HepG2 (cell line): ENCODE measurements around the gene HLA-DQB2. TPM values are rescaled to one million over a fixed set of nuclear protein-coding genes. Genes with fewer than 3 reads are reported as not detected.

Experiments
- ATAC-seq: fragments of 200-7000 bp; cut with Tn5 transposase; 3 replicates; pipeline ENCODE4 v1.9.1; 2020; ENCODE audit warnings: mild to moderate bottlenecking, moderate library complexity
- BruUV-seq: library from RNA; stranded (reverse); fragments of 400-500 nt; replicated peaks from 2 replicates; lab custom pipeline; 2021; lab: Mats Ljungman, UMichigan
- CTCF ChIA-PET: fragments of 300-600 bp; formaldehyde crosslinking; extraction: SDS; loops from one replicate; lab custom pipeline; 2021; ENCODE audit warnings: low total read pairs, inconsistent platforms, low intra/inter-chr PET ratio; lab: Yijun Ruan, JAX
- POLR2A ChIA-PET: fragments of 350-600 bp; sonication (Branson Sonifier 250); formaldehyde crosslinking; loops from one replicate; lab custom pipeline; 2020; ENCODE audit warnings: antibody characterized with exemption, inconsistent platforms; lab: Yijun Ruan, JAX
- DNase-seq: peaks from one replicate; pipeline ENCODE4 v3.0.0-alpha.2; 2015; ENCODE audit warnings: low spot score
- FAIRE-seq: peaks from 3 replicates; lab custom pipeline; 2011; peaks lifted over from hg19 to GRCh38; lab: Jason Lieb, UNC
- H2AFZ ChIP-seq: one replicate; pipeline ENCODE4 v1.6.1; 2011; ENCODE audit warnings: low read length, inconsistent platforms
- H3K27ac ChIP-seq: fragments of 300-600 bp; 3 replicates; pipeline ENCODE4 v1.8.0; 2011; ENCODE audit warnings: mixed run types, mild to moderate bottlenecking, mixed read lengths, low read length, inconsistent platforms; ENCODE audit not compliant: insufficient read depth; ENCODE audit errors: extremely low read length
- H3K27me3 ChIP-seq, 2 experiments: fragments of 200-600 bp in 1 of 2; 2 replicates in 1 of 2; 3 replicates in 1 of 2; pipeline versions ENCODE4 v1.6.0 to v1.8.0; 2011; ENCODE audit warnings: low read length in 2 of 2, mild to moderate bottlenecking in 2 of 2, moderate library complexity in 2 of 2, inconsistent platforms in 1 of 2; ENCODE audit not compliant: insufficient read depth in 2 of 2, control insufficient read depth in 1 of 2
- H3K36me3 ChIP-seq, 2 experiments: fragments of 200-600 bp in 1 of 2; replicated peaks in 1 of 2; 2 replicates in 1 of 2; 3 replicates in 1 of 2; pipeline versions ENCODE4 v1.5.1 to v1.8.0; 2011; ENCODE audit warnings: low read length in 2 of 2, inconsistent platforms in 1 of 2; ENCODE audit not compliant: insufficient read depth in 2 of 2, control insufficient read depth in 1 of 2
- H3K4me1 ChIP-seq: 2 replicates; pipeline ENCODE4 v1.5.1; 2012; ENCODE audit warnings: low read length, inconsistent platforms; ENCODE audit not compliant: insufficient read depth
- H3K4me2 ChIP-seq: 2 replicates; pipeline ENCODE4 v1.6.0; 2011; ENCODE audit warnings: low read depth, low read length, inconsistent platforms
- H3K4me3 ChIP-seq, 3 experiments: fragments of 200-600 bp in 1 of 3; sonication (generic), shearing (Covaris generic) in 1 of 3; replicated peaks in 1 of 3; 2 replicates each; pipeline ENCODE4 v1.5.1; 2011 to 2016; ENCODE audit warnings: low read length in 3 of 3, inconsistent platforms in 2 of 3, low read depth in 2 of 3, mild to moderate bottlenecking in 2 of 3, control low read depth in 1 of 3, mixed read lengths in 1 of 3; ENCODE audit not compliant: insufficient read depth in 1 of 3
- H3K79me2 ChIP-seq: one replicate; pipeline ENCODE4 v1.6.1; 2011; ENCODE audit warnings: low read length, inconsistent platforms; ENCODE audit not compliant: insufficient read depth
- H3K9ac ChIP-seq: 2 replicates; pipeline ENCODE4 v1.6.0; 2011; ENCODE audit warnings: mild to moderate bottlenecking, low read depth, low read length, inconsistent platforms; ENCODE audit not compliant: insufficient read depth
- H3K9me3 ChIP-seq: 2 replicates; pipeline ENCODE4 v1.5.1; 2012; ENCODE audit warnings: mild to moderate bottlenecking, low read length
- H4K20me1 ChIP-seq: 2 replicates; pipeline ENCODE4 v1.6.0; 2011; ENCODE audit warnings: inconsistent platforms, mild to moderate bottlenecking, low read length, moderate library complexity; ENCODE audit not compliant: insufficient read depth
- BORCS8-MEF2B ChIP-seq: sonication (generic); formaldehyde crosslinking; IDR thresholded peaks from 2 replicates; pipeline ENCODE4 v1.8.0; 2022; ENCODE audit warnings: mild to moderate bottlenecking, missing genetic modification reagents
- CREB3 ChIP-seq: sonication (generic); formaldehyde crosslinking; IDR thresholded peaks from 2 replicates; pipeline ENCODE4 v1.5.0; 2020; ENCODE audit warnings: missing genetic modification reagents
- KLF13 ChIP-seq: sonication (generic); formaldehyde crosslinking; IDR thresholded peaks from 2 replicates; pipeline ENCODE4 v1.4.0; 2020; ENCODE audit warnings: mild to moderate bottlenecking, missing genetic modification reagents
- NCOA5 ChIP-seq: sonication (generic); formaldehyde crosslinking; IDR thresholded peaks from 2 replicates; pipeline ENCODE4 v1.4.0; 2020; ENCODE audit warnings: missing genetic modification reagents
- PRPF4 ChIP-seq: fragments of 200-400 bp; formaldehyde crosslinking; IDR thresholded peaks from 2 replicates; pipeline ENCODE4 v1.6.1; 2016; ENCODE audit warnings: low read length, low read depth; ENCODE audit not compliant: poor library complexity, severe bottlenecking
- RFXAP ChIP-seq: sonication (generic); formaldehyde crosslinking; IDR thresholded peaks from 2 replicates; pipeline ENCODE4 v1.4.0; 2020; ENCODE audit warnings: missing genetic modification reagents, borderline replicate concordance
- ZMYM4 ChIP-seq: sonication (generic); formaldehyde crosslinking; IDR thresholded peaks from 2 replicates; pipeline ENCODE4 v1.8.1; 2023; ENCODE audit warnings: mild to moderate bottlenecking, missing genetic modification reagents
- ZNF558 ChIP-seq: sonication (generic); formaldehyde crosslinking; IDR thresholded peaks from 2 replicates; pipeline ENCODE4 v1.9.0; 2022; ENCODE audit warnings: mild to moderate bottlenecking, missing genetic modification reagents, borderline replicate concordance
- in situ Hi-C: cut with HindIII; loops from 2 replicates; pipeline ENCODE4 v1.10.0; 2017; ENCODE audit warnings: low pct_unique_long_range_greater_than_20kb; ENCODE audit not compliant: extremely low pct_ligation_motif_present
- intact Hi-C: fragments of 100-400 bp; cut with micrococcal nuclease; formaldehyde crosslinking; loops from one replicate; pipeline ENCODE4 v1.10.0; 2022; ENCODE audit not compliant: unreplicated experiment
- microRNA-seq: library from miRNA; unstranded; fragments of <30 nt; microRNA quantifications from one replicate; pipeline ENCODE4, GENCODE V29; 2020
- polyA plus RNA-seq, 8 experiments: library from polyadenylated mRNA; depleted of rRNA in 3 of 8; stranded (reverse) in 7 of 8; unstranded in 1 of 8; fragments of >200 nt; fragmentation: Illumina TruSeq in 4 of 8; extraction: Trizol in 4 of 8; gene quantifications; 2 replicates each; pipeline versions ENCODE4 v1.2.1 to v1.2.3, GENCODE V29; 2011 to 2016; ENCODE audit warnings: low read depth in 4 of 8, missing spikeins in 1 of 8, mixed read lengths in 1 of 8; ENCODE audit not compliant: insufficient read depth in 1 of 8
- small RNA-seq, 3 experiments: library from RNA; depleted of rRNA; stranded (forward); fragments of <200 nt; gene quantifications; one replicate each; pipeline ENCODE3, GENCODE V24; 2012; ENCODE audit warnings: low read depth in 2 of 3, low replicate concordance in 1 of 3; ENCODE audit not compliant: insufficient read length in 3 of 3, insufficient read depth in 2 of 3
- total RNA-seq, 5 experiments: library from RNA; depleted of rRNA; stranded (reverse); fragments of >200 nt; fragmentation: Illumina TruSeq; extraction: Trizol; gene quantifications; 2 replicates each; pipeline ENCODE4 v1.2.3, GENCODE V29; 2016; ENCODE audit warnings: low read depth in 1 of 5
- TF ChIP-seq, protein P1 (sequence below): sonication (generic); formaldehyde crosslinking; IDR thresholded peaks from 2 replicates; pipeline ENCODE4 v1.4.0; 2020; ENCODE audit warnings: missing genetic modification reagents, mild to moderate bottlenecking, borderline replicate concordance

The HLA-DQB2 gene
- total and polyA plus RNA-seq, 2 of the 13 experiments (the other 11 are each of a cell fraction or from before 2014, with no cell fraction given): not detected

DNA sequence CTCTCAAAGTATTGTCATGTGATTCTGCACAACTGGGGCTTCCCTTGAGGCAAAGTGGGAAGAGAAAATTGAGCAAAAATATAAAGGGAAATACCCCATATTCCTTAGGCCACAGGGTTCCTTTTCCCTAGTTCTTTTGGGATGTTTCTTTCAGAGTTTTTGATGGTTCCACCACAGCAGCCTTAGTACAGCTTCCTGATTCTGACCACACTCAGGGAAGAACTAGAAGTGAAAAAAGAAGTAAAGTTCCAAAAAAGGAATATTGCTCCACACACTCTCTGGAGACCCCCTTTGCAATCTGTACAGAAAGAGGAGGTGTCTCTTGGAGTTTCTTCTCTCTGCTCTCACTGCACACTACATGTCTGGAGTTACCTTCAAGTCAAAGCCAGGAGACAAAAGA, 50.1 kb downstream of the HLA-DQB2 start (continued):
- no peak for TF ChIP-seq BORCS8-MEF2B (CRISPR knock-in tag)

DNA sequence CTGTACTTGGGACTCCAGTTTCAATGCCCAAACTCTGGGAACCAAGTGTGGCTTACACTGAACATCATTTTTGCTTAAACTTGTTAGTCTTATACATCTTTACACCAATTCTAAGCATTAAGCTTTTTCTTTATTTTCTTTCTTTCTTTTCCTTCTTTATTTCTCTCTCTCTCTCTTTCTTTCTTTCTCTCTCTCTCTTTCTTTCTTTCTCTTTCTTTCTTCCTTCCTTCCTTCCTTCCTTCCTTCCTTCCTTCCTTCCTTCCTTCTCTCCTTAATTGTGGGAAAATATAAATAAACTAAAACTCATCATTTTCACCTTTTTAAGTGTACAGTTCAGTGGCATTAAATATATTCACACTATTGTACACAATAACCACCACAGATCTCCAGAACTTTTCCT, 53.7 kb downstream of the HLA-DQB2 start:
- H3K9me3 ChIP-seq: no peaks in the 10 kb centered on the region
- no peak overlapping the region for H3K27ac ChIP-seq
- H3K36me3 ChIP-seq: no peaks in the 10 kb centered on the region
- H4K20me1 ChIP-seq: no peaks in the 10 kb centered on the region
- peaks cover 0 to 19% of the 10 kb centered on the region in 2 experiments; a peak in 1 of 5 replicates for H3K27me3 ChIP-seq
- H3K79me2 ChIP-seq: no peaks in the 10 kb centered on the region
- ChIA-PET POLR2A (no interaction called here), CTCF (no interaction called here)
- ATAC-seq (no peak), FAIRE-seq (no peak), DNase-seq (no peak)
- intact Hi-C loops: no loop called here
- TF ChIP-seq ZMYM4 (CRISPR knock-in tag): no peak
- no peak for TF ChIP-seq RFXAP (CRISPR knock-in tag)
- no peak for TF ChIP-seq PRPF4
- TF ChIP-seq, protein P1, sequence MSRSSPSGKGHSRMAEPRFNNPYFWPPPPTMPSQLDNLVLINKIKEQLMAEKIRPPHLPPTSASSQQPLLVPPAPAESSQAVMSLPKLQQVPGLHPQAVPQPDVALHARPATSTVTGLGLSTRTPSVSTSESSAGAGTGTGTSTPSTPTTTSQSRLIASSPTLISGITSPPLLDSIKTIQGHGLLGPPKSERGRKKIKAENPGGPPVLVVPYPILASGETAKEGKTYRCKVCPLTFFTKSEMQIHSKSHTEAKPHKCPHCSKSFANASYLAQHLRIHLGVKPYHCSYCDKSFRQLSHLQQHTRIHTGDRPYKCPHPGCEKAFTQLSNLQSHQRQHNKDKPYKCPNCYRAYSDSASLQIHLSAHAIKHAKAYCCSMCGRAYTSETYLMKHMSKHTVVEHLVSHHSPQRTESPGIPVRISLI: no peak
- no peak for TF ChIP-seq NCOA5 (CRISPR knock-in tag)
- no peak for TF ChIP-seq CREB3 (CRISPR knock-in tag)
- TF ChIP-seq KLF13 (CRISPR knock-in tag): no peak
- no peak for TF ChIP-seq ZNF558 (CRISPR knock-in tag)
- no peak overlapping the region for H2AFZ ChIP-seq
- no peaks in the 10 kb centered on the region for H3K4me1 ChIP-seq
- no peak overlapping the region for H3K4me3 ChIP-seq
- H3K9ac ChIP-seq: no peak overlapping the region
- no TSS peak for BruUV-seq
- H3K4me2 ChIP-seq: no peak overlapping the region
- in situ Hi-C loops: no loop called here

Small RNA genes within 50 kb of the gene (microRNA-seq; reads per million reads assigned to microRNA genes)
- gene MIR3135B: not detected

Small RNA genes within 50 kb of the gene (small RNA-seq; reads per million reads assigned to genes)
- 0 reads per million in 3 experiments for gene MIR3135B

Other genes with a start within 250 kb of the HLA-DQB2 start
- gene HLA-DRB5, start 233.2 kb downstream of the HLA-DQB2 start, total RNA-seq (2016; rRNA removed; fragmentation: Illumina TruSeq; extraction: Trizol): not detected in 2 replicates
- not detected in 2 replicates for gene HLA-DRB5, start 233.2 kb downstream of the HLA-DQB2 start, polyA plus RNA-seq (2011; rRNA removed)
- gene HLA-DRB1, start 173.7 kb downstream of the HLA-DQB2 start, total RNA-seq (2016; rRNA removed; fragmentation: Illumina TruSeq; extraction: Trizol): 0.09 TPM in 1 of 2 replicates, not detected in the other
- gene HLA-DRB1, start 173.7 kb downstream of the HLA-DQB2 start, polyA plus RNA-seq (2011; rRNA removed): not detected in 2 replicates
- gene HLA-DQA1, start 126.1 kb downstream of the HLA-DQB2 start, total RNA-seq (2016; rRNA removed; fragmentation: Illumina TruSeq; extraction: Trizol): not detected in 2 replicates
- gene HLA-DQA1, start 126.1 kb downstream of the HLA-DQB2 start, polyA plus RNA-seq (2011; rRNA removed): not detected in 2 replicates
- gene HLA-DQB1, start 96.9 kb downstream of the HLA-DQB2 start, total RNA-seq (2016; rRNA removed; fragmentation: Illumina TruSeq; extraction: Trizol): not detected in 2 replicates
- gene HLA-DQB1, start 96.9 kb downstream of the HLA-DQB2 start, polyA plus RNA-seq (2011; rRNA removed): not detected in 2 replicates
- not detected in 2 replicates for gene HLA-DQA2, start 22.1 kb downstream of the HLA-DQB2 start, total RNA-seq (2016; rRNA removed; fragmentation: Illumina TruSeq; extraction: Trizol)
- gene HLA-DQA2, start 22.1 kb downstream of the HLA-DQB2 start, polyA plus RNA-seq (2011; rRNA removed): not detected in 2 replicates
- gene HLA-DOB, start 53.5 kb upstream of the HLA-DQB2 start, total RNA-seq (2016; rRNA removed; fragmentation: Illumina TruSeq; extraction: Trizol): not detected in 2 replicates
- gene HLA-DOB, start 53.5 kb upstream of the HLA-DQB2 start, polyA plus RNA-seq (2011; rRNA removed): 0.09 TPM in 1 of 2 replicates, not detected in the other
- gene TAP2, start 75.2 kb upstream of the HLA-DQB2 start, total RNA-seq (2016; rRNA removed; fragmentation: Illumina TruSeq; extraction: Trizol): 9.8 and 17.6 TPM in 2 replicates
- 10.3 and 16.2 TPM in 2 replicates for gene TAP2, start 75.2 kb upstream of the HLA-DQB2 start, polyA plus RNA-seq (2011; rRNA removed)
- gene PSMB8, start 80.5 kb upstream of the HLA-DQB2 start, total RNA-seq (2016; rRNA removed; fragmentation: Illumina TruSeq; extraction: Trizol): 64.7 and 74.9 TPM in 2 replicates
- gene PSMB8, start 80.5 kb upstream of the HLA-DQB2 start, polyA plus RNA-seq (2011; rRNA removed): 30.7 and 41.2 TPM in 2 replicates
- 23.0 and 52.2 TPM in 2 replicates for gene TAP1, start 90.2 kb upstream of the HLA-DQB2 start, total RNA-seq (2016; rRNA removed; fragmentation: Illumina TruSeq; extraction: Trizol)
- gene TAP1, start 90.2 kb upstream of the HLA-DQB2 start, polyA plus RNA-seq (2011; rRNA removed): 31.2 and 34.5 TPM in 2 replicates
- gene PSMB9, start 90.7 kb upstream of the HLA-DQB2 start, total RNA-seq (2016; rRNA removed; fragmentation: Illumina TruSeq; extraction: Trizol): 16.0 and 21.4 TPM in 2 replicates
- gene PSMB9, start 90.7 kb upstream of the HLA-DQB2 start, polyA plus RNA-seq (2011; rRNA removed): 15.6 and 17.3 TPM in 2 replicates
- not detected in 2 replicates for gene HLA-DMB, start 177.5 kb upstream of the HLA-DQB2 start, total RNA-seq (2016; rRNA removed; fragmentation: Illumina TruSeq; extraction: Trizol)
- not detected in 2 replicates for gene HLA-DMB, start 177.5 kb upstream of the HLA-DQB2 start, polyA plus RNA-seq (2011; rRNA removed)
- 0.71 and 1.3 TPM in 2 replicates for gene HLA-DMA, start 189.6 kb upstream of the HLA-DQB2 start, total RNA-seq (2016; rRNA removed; fragmentation: Illumina TruSeq; extraction: Trizol)
- 0.70 and 1.7 TPM in 2 replicates for gene HLA-DMA, start 189.6 kb upstream of the HLA-DQB2 start, polyA plus RNA-seq (2011; rRNA removed)
- 71.5 and 143 TPM in 2 replicates for gene BRD2, start 205.1 kb upstream of the HLA-DQB2 start, total RNA-seq (2016; rRNA removed; fragmentation: Illumina TruSeq; extraction: Trizol)
- gene BRD2, start 205.1 kb upstream of the HLA-DQB2 start, polyA plus RNA-seq (2011; rRNA removed): 194 and 202 TPM in 2 replicates
- 0.07 and 0.09 TPM in 2 replicates for gene HLA-DOA, start 246.1 kb upstream of the HLA-DQB2 start, total RNA-seq (2016; rRNA removed; fragmentation: Illumina TruSeq; extraction: Trizol)
- gene HLA-DOA, start 246.1 kb upstream of the HLA-DQB2 start, polyA plus RNA-seq (2011; rRNA removed): 0.03 TPM in 1 of 2 replicates, not detected in the other